ENCODE results near the gene SLC39A5. TPM values are rescaled to one million over a fixed set of nuclear protein-coding genes. Genes with fewer than 3 reads are reported as not detected.

Gene SLC39A5
- total and polyA plus RNA-seq, 2 of the 8 experiments (the other 6 are each of a cell fraction or from before 2014, with no cell fraction given) = 0.27 TPM; not detected in 1

- peak within 1 kb of the TSS; percentile 77; the same call in 1 of the 2 replicates for H2BK12ac ChIP-seq (ENCODE audit: low read depth, low read length)
- H2BK120ac ChIP-seq (replicated peaks; ENCODE audit: low read depth, low read length) = no peak within 1 kb of the TSS
- FAIRE-seq (peak; percentile 57), DNase-seq (ENCODE audit: low read depth in 1 of 2, low spot score in 2 of 2) (peak; percentile 89 to 98)
- 0 out of 2 replicates have a peak within 1 kb of the TSS, but pooled peaks have one; percentile 72 for H2AFZ ChIP-seq (ENCODE audit: low read length)
- no peaks in the 10 kb centered on the region for H3K27me3 ChIP-seq (replicated peaks in 1 of 4; ENCODE audit: control insufficient read depth in 3 of 4, extremely low read depth in 1 of 4, insufficient read depth in 3 of 4, low read length in 3 of 4)
- no peaks in the 10 kb centered on the region for H3K9me3 ChIP-seq (ENCODE audit: insufficient read depth in 2 of 2, low read depth in 1 of 2, low read length in 1 of 2)
- peaks cover 3 to 13% (median 6%) of the 10 kb centered on the region in 4 experiments; a peak in 6 of 7 replicates for H3K4me1 ChIP-seq (replicated peaks in 1 of 4; ENCODE audit: control insufficient read depth in 3 of 4, insufficient read depth in 4 of 4, low read length in 3 of 4)
- H4K20me1 ChIP-seq (replicated peaks in 1 of 2; ENCODE audit: control insufficient read depth in 1 of 2, insufficient read depth in 2 of 2, low read length in 2 of 2) = peaks cover 0 to 4% of the 10 kb centered on the region in 2 experiments
- H3K56ac ChIP-seq (replicated peaks; ENCODE audit: insufficient read length, low read depth, low read length) = peak within 1 kb of the TSS; percentile 50
- no peak within 1 kb of the TSS for H3K14ac ChIP-seq (ENCODE audit: insufficient read length)
- H3K4me3 ChIP-seq (ENCODE audit: extremely low read depth in 1 of 4, insufficient read depth in 2 of 4, low read depth in 3 of 4, low read length in 4 of 4) = peak within 1 kb of the TSS; percentile 67 to 94 (median 86)
- peak within 1 kb of the TSS; percentile 65 for H4K5ac ChIP-seq (ENCODE audit: insufficient read length, low read depth, low read length)
- peak within 1 kb of the TSS; percentile 89 for H2BK5ac ChIP-seq (ENCODE audit: low read depth, low read length)
- peaks cover 0 to 25% of the 10 kb centered on the region in 2 experiments; a peak in 2 of 4 replicates for H3K79me2 ChIP-seq (ENCODE audit: control insufficient read depth in 1 of 2, insufficient read depth in 2 of 2, low read length in 2 of 2)
- peak within 1 kb of the TSS; percentile 58 for H4K91ac ChIP-seq (replicated peaks; ENCODE audit: insufficient read length, low read length)
- CTCF ChIA-PET (ENCODE audit: partially characterized antibody) = interaction anchor here (0.6 to 4.2 kb wide), 35 partner anchors 8 to 414 kb away, joined by 3 to 89 read pairs (median 5); partner anchors contain the start of genes ANKRD52, COQ10A, ERBB3 and MYL6
- no peak within 1 kb of the TSS for H3K23ac ChIP-seq (ENCODE audit: insufficient read length)
- H2BK20ac ChIP-seq (ENCODE audit: low read length) = no peak within 1 kb of the TSS
- H4K8ac ChIP-seq (ENCODE audit: extremely low read depth, insufficient read depth, low read length) = peak within 1 kb of the TSS; percentile 76
- H2AK5ac ChIP-seq (ENCODE audit: low read depth, low read length) = peak within 1 kb of the TSS; percentile 85; the same call in 1 of the 2 replicates
- peaks cover 0 to 4% (median 2%) of the 10 kb centered on the region in 4 experiments; a peak in 2 of 8 replicates for H3K36me3 ChIP-seq (ENCODE audit: control insufficient read depth in 2 of 4, insufficient read depth in 4 of 4, low read length in 3 of 4)
- H3K23me2 ChIP-seq (ENCODE audit: low read depth, low read length) = peaks cover 22% of the 10 kb centered on the region
- H2BK15ac ChIP-seq (ENCODE audit: low read length) = no peak within 1 kb of the TSS
- peak within 1 kb of the TSS; percentile 85 to 100 for H3K4me2 ChIP-seq (ENCODE audit: insufficient read depth in 1 of 2, low read depth in 2 of 2, low read length in 2 of 2)
- H3K4ac ChIP-seq (replicated peaks; ENCODE audit: insufficient read length, low read depth, low read length) = peak within 1 kb of the TSS; percentile 28
- peaks cover 10% of the 10 kb centered on the region for H3K79me1 ChIP-seq (ENCODE audit: low read depth, low read length)
- WGBS, 2 experiments (ENCODE audit: extremely low coverage in 1 of 2, insufficient coverage in 1 of 2, insufficient read length in 1 of 2, insufficient replicate concordance in 2 of 2, low coverage in 1 of 2, low lambda C conversion rate in 2 of 2, missing lambda C conversion rate in 1 of 2) = 9% methylated on average over 41 of the region's 42 CpGs; no CpG with 5 or more reads in 1 of the 2 experiments
- H3K27ac ChIP-seq (ENCODE audit: low read depth, low read length) = peak within 1 kb of the TSS; percentile 86
- H3K9ac ChIP-seq (replicated peaks in 1 of 4; ENCODE audit: extremely low read depth in 1 of 4, low read depth in 3 of 4, low read length in 3 of 4) = peak within 1 kb of the TSS; percentile 66 to 94 (median 74)
- POLR2A ChIA-PET (ENCODE audit: partially characterized antibody) = interaction anchor here (0.6 to 9.8 kb wide), 50 partner anchors 9 to 1298 kb away, joined by 3 to 203 read pairs (median 4); partner anchors contain the start of genes ANKRD52, CNPY2, COQ10A and DDIT3
- peak within 1 kb of the TSS; percentile 94 for H3K18ac ChIP-seq (ENCODE audit: extremely low read depth, low read length)
- TF ChIP-seq CTBP2 (IDR thresholded peaks at IDR 0.05; ENCODE audit: borderline replicate concordance, insufficient read depth, insufficient read length, low read length) (no peak), RNF2 (IDR thresholded peaks at IDR 0.05; ENCODE audit: borderline replicate concordance, low read depth, low read length, missing control alignments, poor library complexity, severe bottlenecking) (no peak), NANOG (IDR thresholded peaks at IDR 0.05; ENCODE audit: insufficient read depth, low read depth, low read length, poor library complexity, severe bottlenecking) (no peak), SIN3A (conservative IDR thresholded peaks at IDR 0.05 in 1 of 2, IDR thresholded peaks at IDR 0.05 in 1 of 2; ENCODE audit: low read depth in 1 of 2, low read length in 2 of 2) (peak in 1 of 2 experiments; percentile 54; a peak in 1 of 4 replicates), SIX5 (IDR thresholded peaks at IDR 0.05; ENCODE audit: low read depth, low read length) (no peak), E2F6 (IDR thresholded peaks at IDR 0.05) (peak; percentile 56; the same call in 1 of the 2 replicates), PHF8 (conservative IDR thresholded peaks at IDR 0.05; ENCODE audit: low read depth, low read length) (peak; percentile 64), ASH2L (IDR thresholded peaks at IDR 0.05; ENCODE audit: low read length) (peak; percentile 75), CHD1 (IDR thresholded peaks at IDR 0.05; ENCODE audit: low read depth, low read length) (no peak)
These were observed 7.9 kb upstream of the SLC39A5 start, which contains the start of gene RNF41 for GRCh38 chr12:56221757-56222530. Gene RNF41 (minus strand): TSS chr12:56221922. CDS start chr12:56214047, 7,875 bp downstream.
